Measurements from ENCODE around the gene TOPBP1.
A peak's percentile ranks its signal among the peaks of the same experiment; 100 is the strongest.

TOPBP1 gene

GRCh38 chr3:133607816-133608215 lies 53.9 kb downstream of the TOPBP1 start:
- no peaks in the 10 kb centered on the region for H3K79me2 ChIP-seq (ENCODE audit: control insufficient read depth, insufficient read depth, low read length, unreplicated experiment)
- no peak overlapping the region for H3K27ac ChIP-seq (ENCODE audit: low read depth, low read length)
- peaks cover 58% of the 10 kb centered on the region for H3K36me3 ChIP-seq (ENCODE audit: insufficient read depth, low read length)
- H3K4me3 ChIP-seq (ENCODE audit: low read depth, low read length) = no peak overlapping the region
- H2AFZ ChIP-seq (ENCODE audit: low read length, unreplicated experiment) = no peak overlapping the region
- no peaks in the 10 kb centered on the region for H3K27me3 ChIP-seq (ENCODE audit: insufficient read depth, low read length)
- H3K4me1 ChIP-seq (ENCODE audit: control insufficient read depth, insufficient read depth, low read length, unreplicated experiment) = no peaks in the 10 kb centered on the region

GRCh38 chr3:133606902-133607301 lies 54.8 kb downstream of the TOPBP1 start:
- Histone ChIP-seq H3K36me3 (ENCODE audit: insufficient read depth, low read length) (peaks cover 55% of the 10 kb centered on the region), H3K27ac (ENCODE audit: low read depth, low read length) (no peak overlapping the region), H3K4me1 (ENCODE audit: control insufficient read depth, insufficient read depth, low read length, unreplicated experiment) (no peaks in the 10 kb centered on the region)

GRCh38 chr3:133606342-133606741 lies 55.4 kb downstream of the TOPBP1 start:
- Histone ChIP-seq H3K27me3 (ENCODE audit: insufficient read depth, low read length) (no peaks in the 10 kb centered on the region), H3K36me3 (ENCODE audit: insufficient read depth, low read length) (peaks cover 51% of the 10 kb centered on the region), H3K4me1 (ENCODE audit: control insufficient read depth, insufficient read depth, low read length, unreplicated experiment) (no peaks in the 10 kb centered on the region), H3K27ac (ENCODE audit: low read depth, low read length) (no peak overlapping the region), H3K79me2 (ENCODE audit: control insufficient read depth, insufficient read depth, low read length, unreplicated experiment) (no peaks in the 10 kb centered on the region), H2AFZ (ENCODE audit: low read length, unreplicated experiment) (no peak overlapping the region), H3K4me3 (ENCODE audit: low read depth, low read length) (no peak overlapping the region)

More at GRCh38 chr3:133606902-133607301, 54.8 kb downstream of the TOPBP1 start:
- Histone ChIP-seq H3K27me3 (ENCODE audit: insufficient read depth, low read length) (no peaks in the 10 kb centered on the region), H2AFZ (ENCODE audit: low read length, unreplicated experiment) (no peak overlapping the region), H3K4me3 (ENCODE audit: low read depth, low read length) (no peak overlapping the region), H3K79me2 (ENCODE audit: control insufficient read depth, insufficient read depth, low read length, unreplicated experiment) (no peaks in the 10 kb centered on the region)

GRCh38 chr3:133600572-133601081 lies 61.1 kb downstream of the TOPBP1 start:
- Histone ChIP-seq H3K27ac (ENCODE audit: low read depth, low read length) (no peak overlapping the region), H3K4me1 (ENCODE audit: control insufficient read depth, insufficient read depth, low read length, unreplicated experiment) (peaks cover 4% of the 10 kb centered on the region), H3K4me3 (ENCODE audit: low read depth, low read length) (no peak overlapping the region), H2AFZ (ENCODE audit: low read length, unreplicated experiment) (no peak overlapping the region), H3K36me3 (ENCODE audit: insufficient read depth, low read length) (peaks cover 14% of the 10 kb centered on the region), H3K79me2 (ENCODE audit: control insufficient read depth, insufficient read depth, low read length, unreplicated experiment) (no peaks in the 10 kb centered on the region), H3K27me3 (ENCODE audit: insufficient read depth, low read length) (no peaks in the 10 kb centered on the region)

GRCh38 chr3:133599280-133599679 lies 62.5 kb downstream of the TOPBP1 start:
- Histone ChIP-seq H3K36me3 (ENCODE audit: insufficient read depth, low read length) (peaks cover 12% of the 10 kb centered on the region), H3K27me3 (ENCODE audit: insufficient read depth, low read length) (no peaks in the 10 kb centered on the region)

GRCh38 chr3:133598405-133598804 lies 63.3 kb downstream of the TOPBP1 start:
- no peak overlapping the region for H3K4me3 ChIP-seq (ENCODE audit: low read depth, low read length)
- H2AFZ ChIP-seq (ENCODE audit: low read length, unreplicated experiment) = no peak overlapping the region
- no peaks in the 10 kb centered on the region for H3K27me3 ChIP-seq (ENCODE audit: insufficient read depth, low read length)
- H3K27ac ChIP-seq (ENCODE audit: low read depth, low read length) = no peak overlapping the region
- H3K4me1 ChIP-seq (ENCODE audit: control insufficient read depth, insufficient read depth, low read length, unreplicated experiment) = peaks cover 13% of the 10 kb centered on the region
- H3K79me2 ChIP-seq (ENCODE audit: control insufficient read depth, insufficient read depth, low read length, unreplicated experiment) = no peaks in the 10 kb centered on the region
- peaks cover 10% of the 10 kb centered on the region for H3K36me3 ChIP-seq (ENCODE audit: insufficient read depth, low read length)

More at GRCh38 chr3:133599280-133599679, 62.5 kb downstream of the TOPBP1 start:
- H3K4me1 ChIP-seq (ENCODE audit: control insufficient read depth, insufficient read depth, low read length, unreplicated experiment) = peaks cover 13% of the 10 kb centered on the region
- no peak overlapping the region for H3K4me3 ChIP-seq (ENCODE audit: low read depth, low read length)
- no peaks in the 10 kb centered on the region for H3K79me2 ChIP-seq (ENCODE audit: control insufficient read depth, insufficient read depth, low read length, unreplicated experiment)
- no peak overlapping the region for H2AFZ ChIP-seq (ENCODE audit: low read length, unreplicated experiment)
- H3K27ac ChIP-seq (ENCODE audit: low read depth, low read length) = no peak overlapping the region

- Histone ChIP-seq H3K27ac (ENCODE audit: low read depth, low read length) (0 out of 2 replicates have a peak overlapping the region, but pooled peaks have one; percentile 6), H3K79me2 (ENCODE audit: control insufficient read depth, insufficient read depth, low read length, unreplicated experiment) (no peaks in the 10 kb centered on the region), H3K36me3 (ENCODE audit: insufficient read depth, low read length) (no peaks in the 10 kb centered on the region), H3K4me1 (ENCODE audit: control insufficient read depth, insufficient read depth, low read length, unreplicated experiment) (peaks cover 38% of the 10 kb centered on the region), H3K4me3 (ENCODE audit: low read depth, low read length) (no peak overlapping the region), H3K27me3 (ENCODE audit: insufficient read depth, low read length) (no peaks in the 10 kb centered on the region), H2AFZ (ENCODE audit: low read length, unreplicated experiment) (no peak overlapping the region)
Observed at GRCh38 chr3:133595341-133595740, 66.4 kb downstream of the TOPBP1 start.

GRCh38 chr3:133593243-133593642 lies 68.5 kb downstream of the TOPBP1 start:
- peaks cover 45% of the 10 kb centered on the region for H3K4me1 ChIP-seq (ENCODE audit: control insufficient read depth, insufficient read depth, low read length, unreplicated experiment)
- no peaks in the 10 kb centered on the region for H3K79me2 ChIP-seq (ENCODE audit: control insufficient read depth, insufficient read depth, low read length, unreplicated experiment)
- no peak overlapping the region for H2AFZ ChIP-seq (ENCODE audit: low read length, unreplicated experiment)
- H3K27me3 ChIP-seq (ENCODE audit: insufficient read depth, low read length) = no peaks in the 10 kb centered on the region
- peaks cover 3% of the 10 kb centered on the region for H3K36me3 ChIP-seq (ENCODE audit: insufficient read depth, low read length)
- H3K27ac ChIP-seq (ENCODE audit: low read depth, low read length) = no peak overlapping the region
- H3K4me3 ChIP-seq (ENCODE audit: low read depth, low read length) = no peak overlapping the region

- H3K27me3 ChIP-seq (ENCODE audit: insufficient read depth, low read length) = no peaks in the 10 kb centered on the region
- no peak overlapping the region for H3K4me3 ChIP-seq (ENCODE audit: low read depth, low read length)
- no peak overlapping the region for H2AFZ ChIP-seq (ENCODE audit: low read length, unreplicated experiment)
- peak overlapping the region; percentile 17; the same call in 1 of the 2 replicates for H3K27ac ChIP-seq (ENCODE audit: low read depth, low read length)
- no peaks in the 10 kb centered on the region for H3K79me2 ChIP-seq (ENCODE audit: control insufficient read depth, insufficient read depth, low read length, unreplicated experiment)
- peaks cover 7% of the 10 kb centered on the region for H3K36me3 ChIP-seq (ENCODE audit: insufficient read depth, low read length)
- H3K4me1 ChIP-seq (ENCODE audit: control insufficient read depth, insufficient read depth, low read length, unreplicated experiment) = peaks cover 49% of the 10 kb centered on the region
Observed at GRCh38 chr3:133592843-133593242, 68.9 kb downstream of the TOPBP1 start.

- H3K27me3 ChIP-seq (ENCODE audit: insufficient read depth, low read length) = no peaks in the 10 kb centered on the region
- no peak overlapping the region for H2AFZ ChIP-seq (ENCODE audit: low read length, unreplicated experiment)
- H3K36me3 ChIP-seq (ENCODE audit: insufficient read depth, low read length) = peaks cover 20% of the 10 kb centered on the region
- peaks cover 8% of the 10 kb centered on the region for H3K79me2 ChIP-seq (ENCODE audit: control insufficient read depth, insufficient read depth, low read length, unreplicated experiment)
- H3K27ac ChIP-seq (ENCODE audit: low read depth, low read length) = peak overlapping the region; percentile 49
- peaks cover 60% of the 10 kb centered on the region for H3K4me1 ChIP-seq (ENCODE audit: control insufficient read depth, insufficient read depth, low read length, unreplicated experiment)
- no peak overlapping the region for H3K4me3 ChIP-seq (ENCODE audit: low read depth, low read length)
Observed at GRCh38 chr3:133591271-133591742, 70.4 kb downstream of the TOPBP1 start.

GRCh38 chr3:133589503-133589902 lies 72.2 kb downstream of the TOPBP1 start:
- Histone ChIP-seq H3K36me3 (ENCODE audit: insufficient read depth, low read length) (peaks cover 24% of the 10 kb centered on the region), H3K79me2 (ENCODE audit: control insufficient read depth, insufficient read depth, low read length, unreplicated experiment) (peaks cover 14% of the 10 kb centered on the region), H2AFZ (ENCODE audit: low read length, unreplicated experiment) (no peak overlapping the region), H3K27me3 (ENCODE audit: insufficient read depth, low read length) (no peaks in the 10 kb centered on the region), H3K4me3 (ENCODE audit: low read depth, low read length) (no peak overlapping the region), H3K27ac (ENCODE audit: low read depth, low read length) (no peak overlapping the region), H3K4me1 (ENCODE audit: control insufficient read depth, insufficient read depth, low read length, unreplicated experiment) (peaks cover 50% of the 10 kb centered on the region)

All from ACC112 (cell line).